Fibroblast of lung (primary cell): ENCODE measurements around the gene PBLD. TPM values are rescaled to one million over a fixed set of nuclear protein-coding genes. Genes with fewer than 3 reads are reported as not detected.

Source experiments
- DNase-seq, 2 donors: peaks; one replicate each; pipeline versions ENCODE4 v3.0.0 to v3.0.0-alpha.2; 2010; ENCODE audit warnings: low read depth in 2 of 2
- H2AFZ ChIP-seq: 2 replicates; pipeline ENCODE4 v1.5.1; 2012; ENCODE audit warnings: low read length, control low read depth, inconsistent platforms
- H3K27ac ChIP-seq: 2 replicates; pipeline ENCODE4 v1.5.1; 2011; ENCODE audit warnings: low read length, control low read depth; ENCODE audit not compliant: insufficient read depth
- H3K27me3 ChIP-seq: 2 replicates; pipeline ENCODE4 v1.5.1; 2011; ENCODE audit warnings: mild to moderate bottlenecking, low read length; ENCODE audit not compliant: control insufficient read depth, insufficient read depth
- H3K36me3 ChIP-seq: 2 replicates; pipeline ENCODE4 v1.5.1; 2011; ENCODE audit warnings: low read length; ENCODE audit not compliant: control insufficient read depth, insufficient read depth
- H3K4me1 ChIP-seq: 2 replicates; pipeline ENCODE4 v1.5.1; 2011; ENCODE audit warnings: low read length; ENCODE audit not compliant: control insufficient read depth, insufficient read depth; ENCODE audit errors: extremely low read depth
- H3K4me2 ChIP-seq: 2 replicates; pipeline ENCODE4 v1.5.1; 2011; ENCODE audit warnings: low read length, control low read depth; ENCODE audit not compliant: insufficient read depth; ENCODE audit errors: extremely low read depth
- H3K4me3 ChIP-seq, 4 experiments: fragments of 200-600 bp in 1 of 4; sonication (generic) in 1 of 4; replicated peaks in 1 of 4; 2 replicates each; pipeline ENCODE4 v1.5.1; 2011 to 2016; ENCODE audit warnings: low read length in 4 of 4, low read depth in 3 of 4, mild to moderate bottlenecking in 3 of 4, control low read depth in 2 of 4, inconsistent platforms in 1 of 4, mixed read lengths in 1 of 4; ENCODE audit not compliant: insufficient read depth in 1 of 4; ENCODE audit errors: control extremely low read depth in 1 of 4
- H3K79me2 ChIP-seq: 2 replicates; pipeline ENCODE4 v1.5.1; 2012; ENCODE audit warnings: mild to moderate bottlenecking, low read length, inconsistent platforms; ENCODE audit not compliant: control insufficient read depth, insufficient read depth
- H3K9ac ChIP-seq: 2 replicates; pipeline ENCODE4 v1.5.1; 2011; ENCODE audit warnings: mild to moderate bottlenecking, low read length, control low read depth; ENCODE audit not compliant: insufficient read depth
- H3K9me3 ChIP-seq: 2 replicates; pipeline ENCODE4 v1.5.1; 2012; ENCODE audit warnings: low read depth, low read length; ENCODE audit not compliant: control insufficient read depth, insufficient read depth
- H4K20me1 ChIP-seq: 2 replicates; pipeline ENCODE4 v1.5.1; 2011; ENCODE audit warnings: low read length; ENCODE audit not compliant: control insufficient read depth, insufficient read depth; ENCODE audit errors: extremely low read depth
- CTCF ChIP-seq, 2 donors: IDR thresholded peaks in 1 of 2; conservative IDR thresholded peaks in 1 of 2; 1 replicate in 1 of 2; 2 replicates in 1 of 2; pipeline ENCODE4 v1.5.1; 2011 to 2012; ENCODE audit warnings: low read length in 2 of 2, control low read depth in 1 of 2, inconsistent platforms in 1 of 2, low read depth in 1 of 2, mild to moderate bottlenecking in 1 of 2
- EZH2 ChIP-seq: IDR thresholded peaks from 2 replicates; pipeline ENCODE4 v1.5.1; 2012; ENCODE audit warnings: low read length, control low read depth, mild to moderate bottlenecking; ENCODE audit errors: missing control alignments
- polyA plus RNA-seq, 2 donors: library from polyadenylated mRNA; depleted of rRNA in 1 of 2; stranded (reverse) in 1 of 2; unstranded in 1 of 2; fragments of >200 nt; gene quantifications; 2 replicates each; pipeline ENCODE4 v1.2.1, GENCODE V29; 2011 to 2012; ENCODE audit warnings: missing spikeins in 1 of 2
- total RNA-seq: library from RNA; depleted of rRNA; stranded (reverse); fragments of >200 nt; gene quantifications from 2 replicates; pipeline ENCODE4 v1.2.1, GENCODE V29; 2014

The PBLD gene
- total and polyA plus RNA-seq, 2 donors (not counting 1 experiment from before 2014, with no cell fraction given) = 1.3 to 5.1 TPM

DNA sequence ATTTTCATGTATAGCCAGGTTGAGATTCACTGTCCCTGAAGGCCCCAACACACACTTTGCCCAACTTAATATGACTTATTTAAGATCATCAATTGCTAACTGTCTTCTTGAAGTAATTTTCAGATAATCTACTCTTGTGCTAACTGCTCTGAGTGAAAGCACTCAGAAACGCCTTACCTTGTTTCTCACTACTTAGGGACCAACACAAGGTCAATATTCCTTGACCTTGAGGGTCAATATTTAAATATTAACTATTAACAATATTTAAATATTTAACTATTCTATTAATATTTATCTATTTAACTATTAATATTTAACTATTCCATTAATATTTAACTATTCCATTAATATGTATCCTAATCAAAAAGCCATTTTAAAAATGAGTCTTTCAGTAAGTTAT is 26.9 kb downstream of the PBLD start:
- Histone ChIP-seq H3K79me2 (no peaks in the 10 kb centered on the region), H4K20me1 (no peaks in the 10 kb centered on the region), H3K9ac (no peak overlapping the region), H3K36me3 (no peaks in the 10 kb centered on the region), H3K27ac (no peak overlapping the region), H3K27me3 (no peaks in the 10 kb centered on the region), H3K9me3 (no peaks in the 10 kb centered on the region), H3K4me3 (no peak overlapping the region), H2AFZ (no peak overlapping the region), H3K4me2 (no peak overlapping the region), H3K4me1 (no peaks in the 10 kb centered on the region)
- no peak for DNase-seq
- TF ChIP-seq EZH2 = no peak
- TF ChIP-seq CTCF (conservative IDR thresholded peaks at IDR 0.05 in 1 of 2, IDR thresholded peaks at IDR 0.05 in 1 of 2; ENCODE audit: low read depth in 1 of 2, low read length in 2 of 2) = no peak

DNA sequence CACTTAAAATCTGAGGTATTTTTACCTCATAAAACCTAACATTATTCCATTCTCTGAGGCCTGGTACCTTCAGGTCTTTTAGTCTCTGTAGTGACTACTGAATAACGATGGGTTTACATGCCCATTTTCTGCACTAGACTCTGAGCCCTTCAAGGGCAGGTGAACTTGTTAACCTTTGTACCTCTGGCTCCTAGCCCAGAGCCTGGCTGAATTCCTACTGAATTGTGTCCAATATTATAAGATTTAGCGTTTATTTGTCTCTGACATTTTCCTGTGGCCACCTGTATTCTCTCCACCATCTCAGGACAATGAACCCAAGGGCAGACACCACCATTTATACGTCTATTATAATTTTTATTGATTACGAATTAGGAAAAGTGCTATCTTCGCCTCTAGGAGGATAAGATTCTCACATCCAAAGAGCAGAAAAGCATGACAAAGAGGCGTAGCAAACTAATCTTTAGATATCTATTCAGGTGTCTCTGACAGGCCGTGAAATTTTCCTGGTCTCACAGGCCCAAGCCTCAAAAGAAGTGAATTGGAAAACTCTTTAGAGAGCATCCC is 28.8 kb downstream of the PBLD start:
- Histone ChIP-seq H3K4me3 (no peak overlapping the region), H3K36me3 (no peaks in the 10 kb centered on the region), H3K79me2 (no peaks in the 10 kb centered on the region), H3K9ac (no peak overlapping the region), H3K4me2 (no peak overlapping the region), H3K27ac (no peak overlapping the region), H3K9me3 (no peaks in the 10 kb centered on the region), H2AFZ (no peak overlapping the region), H3K27me3 (no peaks in the 10 kb centered on the region), H4K20me1 (no peaks in the 10 kb centered on the region), H3K4me1 (no peaks in the 10 kb centered on the region)
- TF ChIP-seq EZH2 (no peak), CTCF (conservative IDR thresholded peaks at IDR 0.05 in 1 of 2, IDR thresholded peaks at IDR 0.05 in 1 of 2; ENCODE audit: low read depth in 1 of 2, low read length in 2 of 2) (no peak)
- no peak for DNase-seq

GRCh38 chr10:68302871-68303270 is 29.9 kb downstream of the PBLD start:
- H3K9ac ChIP-seq = no peak overlapping the region
- no peaks in the 10 kb centered on the region for H3K36me3 ChIP-seq
- no peaks in the 10 kb centered on the region for H3K9me3 ChIP-seq
- H3K4me1 ChIP-seq = no peaks in the 10 kb centered on the region
- no peaks in the 10 kb centered on the region for H3K79me2 ChIP-seq
- H3K4me2 ChIP-seq = no peak overlapping the region
- no peak overlapping the region for H3K4me3 ChIP-seq
- no peak for TF ChIP-seq CTCF (conservative IDR thresholded peaks at IDR 0.05 in 1 of 2, IDR thresholded peaks at IDR 0.05 in 1 of 2; ENCODE audit: low read depth in 1 of 2, low read length in 2 of 2)
- no peak for TF ChIP-seq EZH2
- H3K27me3 ChIP-seq = no peaks in the 10 kb centered on the region
- H2AFZ ChIP-seq = no peak overlapping the region
- H3K27ac ChIP-seq = no peak overlapping the region
- H4K20me1 ChIP-seq = no peaks in the 10 kb centered on the region
- no peak for DNase-seq
